GM12878 (cell line): ENCODE measurements around the gene RXFP4. TPM values are rescaled to one million over a fixed set of nuclear protein-coding genes. Genes with fewer than 3 reads are reported as not detected.

ENCODE experiments used
- CBX3 ChIP-seq: fragments of 200-600 bp; sonication (generic); IDR thresholded peaks from 2 replicates; pipeline ENCODE4 v1.6.1; 2016; ENCODE audit warnings: low read depth, borderline replicate concordance
- CBX5 ChIP-seq: sonication (generic); IDR thresholded peaks from 2 replicates; pipeline ENCODE4 v1.6.1; 2016; ENCODE audit warnings: low read depth, moderate library complexity, mild to moderate bottlenecking, inconsistent platforms
- CHD2 ChIP-seq: IDR thresholded peaks from 2 replicates; pipeline ENCODE4 v1.6.1; 2011; ENCODE audit warnings: low read depth, low read length, improper control_type of control experiment, borderline replicate concordance
- CREB1 ChIP-seq: IDR thresholded peaks from 2 replicates; pipeline ENCODE4 v1.6.1; 2012; ENCODE audit warnings: low read depth, mild to moderate bottlenecking, inconsistent platforms
- CTCF ChIP-seq, 3 experiments: IDR thresholded peaks in 2 of 3; conservative IDR thresholded peaks in 1 of 3; 2 replicates each; pipeline ENCODE4 v1.5.1; 2011; ENCODE audit warnings: low read depth in 3 of 3, low read length in 3 of 3, mild to moderate bottlenecking in 3 of 3, control low read depth in 2 of 3, moderate library complexity in 2 of 3, inconsistent platforms in 1 of 3, mixed read lengths in 1 of 3; ENCODE audit not compliant: control insufficient read depth in 2 of 3, insufficient read depth in 1 of 3; ENCODE audit errors: extremely low read depth in 1 of 3
- IRF5 ChIP-seq: fragments of 450-650 bp; IDR thresholded peaks from 2 replicates; pipeline ENCODE4 v1.6.1; 2017; ENCODE audit warnings: borderline replicate concordance
- MEF2B ChIP-seq: fragments of 450-650 bp; IDR thresholded peaks from 2 replicates; pipeline ENCODE4 v1.6.1; 2018; ENCODE audit warnings: mild to moderate bottlenecking, moderate library complexity; ENCODE audit not compliant: partially characterized antibody, poor library complexity, severe bottlenecking
- MXI1 ChIP-seq: fragments of 150-350 bp; IDR thresholded peaks from 2 replicates; pipeline ENCODE4 v1.6.1; 2011; ENCODE audit warnings: low read depth, mild to moderate bottlenecking, inconsistent platforms, low read length, improper control_type of control experiment
- NFIC ChIP-seq: IDR thresholded peaks from 2 replicates; pipeline ENCODE4 v1.6.1; 2012; ENCODE audit warnings: low read depth, mild to moderate bottlenecking, inconsistent platforms, low read length, moderate library complexity
- NRF1 ChIP-seq: conservative IDR thresholded peaks from 2 replicates; pipeline ENCODE4 v1.6.1; 2011; ENCODE audit warnings: mild to moderate bottlenecking, low read depth, low read length, improper control_type of control experiment
- RELB ChIP-seq: fragments of 450-650 bp; IDR thresholded peaks from 2 replicates; pipeline ENCODE4 v1.6.1; 2017; ENCODE audit warnings: low read depth, mild to moderate bottlenecking, moderate library complexity
- SIX5 ChIP-seq: IDR thresholded peaks from 2 replicates; pipeline ENCODE4 v1.6.1; 2011; ENCODE audit warnings: mild to moderate bottlenecking, low read depth, low read length, moderate library complexity; ENCODE audit not compliant: severe bottlenecking
- SPI1 ChIP-seq: IDR thresholded peaks from 2 replicates; pipeline ENCODE4 v1.6.1; 2011; ENCODE audit warnings: low read depth, mild to moderate bottlenecking, low read length, moderate library complexity, borderline replicate concordance; ENCODE audit not compliant: insufficient read depth
- TAF1 ChIP-seq: IDR thresholded peaks from 2 replicates; pipeline ENCODE4 v1.6.1; 2011; ENCODE audit warnings: mild to moderate bottlenecking, low read depth, low read length, borderline replicate concordance
- TARDBP ChIP-seq: IDR thresholded peaks from 2 replicates; pipeline ENCODE4 v1.6.1; 2016; ENCODE audit warnings: borderline replicate concordance
- TBL1XR1 ChIP-seq: IDR thresholded peaks from 2 replicates; pipeline ENCODE4 v1.6.1; 2012; ENCODE audit warnings: low read depth, low read length, improper control_type of control experiment
- TCF3 ChIP-seq: IDR thresholded peaks from 2 replicates; pipeline ENCODE4 v1.6.1; 2012; ENCODE audit warnings: low read depth, mild to moderate bottlenecking, low read length, borderline replicate concordance; ENCODE audit not compliant: insufficient read depth
- ZNF384 ChIP-seq: IDR thresholded peaks from 2 replicates; pipeline ENCODE4 v1.6.1; 2012; ENCODE audit warnings: low read depth, mild to moderate bottlenecking, low read length, improper control_type of control experiment, borderline replicate concordance
- polyA plus RNA-seq, 11 experiments: library from polyadenylated mRNA; depleted of rRNA in 4 of 11; unstranded in 6 of 11; stranded (reverse) in 5 of 11; fragments of >200 nt; fragmentation: Nextera tagmentation in 4 of 11; fragmentation: Illumina TruSeq in 1 of 11; extraction: Ambion mirVana in 4 of 11; extraction: Trizol in 1 of 11; gene quantifications; 1 replicate in 1 of 11; 2 replicates in 10 of 11; pipeline versions ENCODE4 v1.2.1 to v1.2.3, GENCODE V29; 2011 to 2016; ENCODE audit warnings: inconsistent platforms in 2 of 11, missing spikeins in 2 of 11, low read depth in 1 of 11
- total RNA-seq, 4 experiments: library from RNA; depleted of rRNA in 3 of 4; stranded (reverse); fragments of >200 nt in 3 of 4; fragmentation: Illumina TruSeq in 1 of 4; extraction: Trizol in 1 of 4; gene quantifications; 2 replicates each; pipeline versions ENCODE4 v1.2.1 to v1.2.3, GENCODE V29; 2013 to 2021
- TF ChIP-seq, protein P1 (sequence below): IDR thresholded peaks from 2 replicates; pipeline ENCODE4 v1.6.1; 2012; ENCODE audit warnings: improper control_type of control experiment, low read depth, low read length; ENCODE audit not compliant: insufficient replicate concordance
- TF ChIP-seq, protein P2 (sequence below): IDR thresholded peaks from 2 replicates; pipeline ENCODE4 v1.6.1; 2012; ENCODE audit warnings: low read depth, low read length, improper control_type of control experiment

The RXFP4 gene
- total and polyA plus RNA-seq, 10 of the 15 experiments (the other 5 are each of a cell fraction or from before 2014, with no cell fraction given) = 0.10 to 0.40 (median 0.39) TPM; not detected in 7

GRCh38 chr1:155910621-155911121 is 30.8 kb upstream of the RXFP4 start (continued):
- TF ChIP-seq SPI1 (no peak), SIX5 (no peak), ZNF384 (no peak), MXI1 (no peak), TBL1XR1 (no peak), CBX5 (no peak), TAF1 (no peak), CREB1 (no peak), NFIC (no peak), TCF3 (no peak), NRF1 (no peak), CBX3 (no peak), CTCF (IDR thresholded peaks at IDR 0.05 in 2 of 3, conservative IDR thresholded peaks at IDR 0.05 in 1 of 3; ENCODE audit: control insufficient read depth in 2 of 3, extremely low read depth in 1 of 3, insufficient read depth in 1 of 3, low read depth in 3 of 3, low read length in 3 of 3) (0 out of 6 replicates have a peak, but pooled peaks of 1 of the 3 experiments have one; percentile 9), RELB (peak; percentile 19; the same call in 1 of the 2 replicates), CHD2 (no peak), IRF5 (no peak), TARDBP (no peak), MEF2B (no peak)
- TF ChIP-seq, protein P1, sequence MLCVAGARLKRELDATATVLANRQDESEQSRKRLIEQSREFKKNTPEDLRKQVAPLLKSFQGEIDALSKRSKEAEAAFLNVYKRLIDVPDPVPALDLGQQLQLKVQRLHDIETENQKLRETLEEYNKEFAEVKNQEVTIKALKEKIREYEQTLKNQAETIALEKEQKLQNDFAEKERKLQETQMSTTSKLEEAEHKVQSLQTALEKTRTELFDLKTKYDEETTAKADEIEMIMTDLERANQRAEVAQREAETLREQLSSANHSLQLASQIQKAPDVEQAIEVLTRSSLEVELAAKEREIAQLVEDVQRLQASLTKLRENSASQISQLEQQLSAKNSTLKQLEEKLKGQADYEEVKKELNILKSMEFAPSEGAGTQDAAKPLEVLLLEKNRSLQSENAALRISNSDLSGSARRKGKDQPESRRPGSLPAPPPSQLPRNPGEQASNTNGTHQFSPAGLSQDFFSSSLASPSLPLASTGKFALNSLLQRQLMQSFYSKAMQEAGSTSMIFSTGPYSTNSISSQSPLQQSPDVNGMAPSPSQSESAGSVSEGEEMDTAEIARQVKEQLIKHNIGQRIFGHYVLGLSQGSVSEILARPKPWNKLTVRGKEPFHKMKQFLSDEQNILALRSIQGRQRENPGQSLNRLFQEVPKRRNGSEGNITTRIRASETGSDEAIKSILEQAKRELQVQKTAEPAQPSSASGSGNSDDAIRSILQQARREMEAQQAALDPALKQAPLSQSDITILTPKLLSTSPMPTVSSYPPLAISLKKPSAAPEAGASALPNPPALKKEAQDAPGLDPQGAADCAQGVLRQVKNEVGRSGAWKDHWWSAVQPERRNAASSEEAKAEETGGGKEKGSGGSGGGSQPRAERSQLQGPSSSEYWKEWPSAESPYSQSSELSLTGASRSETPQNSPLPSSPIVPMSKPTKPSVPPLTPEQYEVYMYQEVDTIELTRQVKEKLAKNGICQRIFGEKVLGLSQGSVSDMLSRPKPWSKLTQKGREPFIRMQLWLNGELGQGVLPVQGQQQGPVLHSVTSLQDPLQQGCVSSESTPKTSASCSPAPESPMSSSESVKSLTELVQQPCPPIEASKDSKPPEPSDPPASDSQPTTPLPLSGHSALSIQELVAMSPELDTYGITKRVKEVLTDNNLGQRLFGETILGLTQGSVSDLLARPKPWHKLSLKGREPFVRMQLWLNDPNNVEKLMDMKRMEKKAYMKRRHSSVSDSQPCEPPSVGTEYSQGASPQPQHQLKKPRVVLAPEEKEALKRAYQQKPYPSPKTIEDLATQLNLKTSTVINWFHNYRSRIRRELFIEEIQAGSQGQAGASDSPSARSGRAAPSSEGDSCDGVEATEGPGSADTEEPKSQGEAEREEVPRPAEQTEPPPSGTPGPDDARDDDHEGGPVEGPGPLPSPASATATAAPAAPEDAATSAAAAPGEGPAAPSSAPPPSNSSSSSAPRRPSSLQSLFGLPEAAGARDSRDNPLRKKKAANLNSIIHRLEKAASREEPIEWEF = no peak
- TF ChIP-seq, protein P2, sequence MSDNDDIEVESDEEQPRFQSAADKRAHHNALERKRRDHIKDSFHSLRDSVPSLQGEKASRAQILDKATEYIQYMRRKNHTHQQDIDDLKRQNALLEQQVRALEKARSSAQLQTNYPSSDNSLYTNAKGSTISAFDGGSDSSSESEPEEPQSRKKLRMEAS = no peak
